K562 (cell line): ENCODE results near the gene CAPN2. TPM values are rescaled to one million over a fixed set of nuclear protein-coding genes. Genes with fewer than 3 reads are reported as not detected.

ENCODE experiments used
- CREM ChIP-seq: IDR thresholded peaks from 2 replicates; pipeline ENCODE4 v1.6.1; 2014; ENCODE audit warnings: antibody characterized with exemption, low read depth
- MAZ ChIP-seq, 2 experiments: fragments of 450-650 bp in 1 of 2; sonication (generic) in 1 of 2; formaldehyde crosslinking; IDR thresholded peaks in 1 of 2; conservative IDR thresholded peaks in 1 of 2; 2 replicates each; pipeline versions ENCODE4 v1.4.0 to v1.5.0; 2020; ENCODE audit warnings: mild to moderate bottlenecking in 1 of 2, missing genetic modification reagents in 1 of 2
- NCOA2 ChIP-seq, 2 experiments: fragments of 450-650 bp; IDR thresholded peaks; 2 replicates each; pipeline ENCODE4 v1.6.1; 2018; ENCODE audit warnings: mild to moderate bottlenecking in 2 of 2, moderate library complexity in 1 of 2; ENCODE audit not compliant: partially characterized antibody in 2 of 2
- NFRKB ChIP-seq: fragments of 450-650 bp; IDR thresholded peaks from 2 replicates; pipeline ENCODE4 v1.6.1; 2016; ENCODE audit warnings: low read depth
- RHOXF2B ChIP-seq: fragments of 250-450 bp; sonication (Bioruptor Pico); conservative IDR thresholded peaks from 2 replicates; pipeline ENCODE4 v1.5.1; 2021
- SAFB ChIP-seq: fragments of 200-400 bp; formaldehyde crosslinking; IDR thresholded peaks from 2 replicates; pipeline ENCODE4 v1.6.1; 2017; ENCODE audit warnings: low read depth, low read length, borderline replicate concordance
- ZNF263 ChIP-seq: sonication (generic); formaldehyde crosslinking; IDR thresholded peaks from 2 replicates; pipeline ENCODE4 v1.8.0; 2022; ENCODE audit warnings: mild to moderate bottlenecking, missing genetic modification reagents, borderline replicate concordance
- polyA plus RNA-seq, 8 experiments: library from polyadenylated mRNA; depleted of rRNA in 4 of 8; stranded (reverse) in 5 of 8; unstranded in 3 of 8; fragments of >200 nt; fragmentation: Nextera tagmentation in 2 of 8; fragmentation: Illumina TruSeq in 1 of 8; extraction: Ambion mirVana in 2 of 8; extraction: Trizol in 1 of 8; gene quantifications; 2 replicates each; pipeline versions ENCODE4 v1.2.1 to v1.2.3, GENCODE V29; 2011 to 2014; ENCODE audit warnings: inconsistent platforms in 1 of 8, missing spikeins in 1 of 8
- total RNA-seq, 7 experiments: library from RNA; depleted of rRNA in 6 of 7; stranded (reverse); fragments of >200 nt in 6 of 7; fragmentation: Illumina TruSeq in 2 of 7; extraction: Trizol in 2 of 7; gene quantifications; 2 replicates each; pipeline versions ENCODE4 v1.2.1 to v1.2.3, GENCODE V29; 2011 to 2021; ENCODE audit warnings: low replicate concordance in 1 of 7
- TF ChIP-seq, protein P1 (sequence below): IDR thresholded peaks from 2 replicates; pipeline ENCODE4 v1.6.1; 2011; ENCODE audit not compliant: insufficient read length; ENCODE audit errors: extremely low read depth
- TF ChIP-seq, protein P2 (sequence below): fragments of 450-650 bp; IDR thresholded peaks from 2 replicates; pipeline ENCODE4 v1.7.1; 2018; ENCODE audit warnings: mild to moderate bottlenecking, low read depth; ENCODE audit not compliant: partially characterized antibody
- TF ChIP-seq, protein P3 (sequence below): sonication (generic); formaldehyde crosslinking; IDR thresholded peaks from 2 replicates; pipeline ENCODE4 v1.8.1; 2023; ENCODE audit warnings: missing genetic modification reagents, mild to moderate bottlenecking, borderline replicate concordance
- TF ChIP-seq, protein P4 (sequence below): fragments of 200-800 bp; sonication (Bioruptor generic); IDR thresholded peaks from 2 replicates; pipeline ENCODE4 v1.6.1; 2017; ENCODE audit warnings: missing genetic modification characterization, missing compliant biosample characterization
- TF ChIP-seq, protein P5 (sequence below): sonication (generic); formaldehyde crosslinking; IDR thresholded peaks from 2 replicates; pipeline ENCODE4 v1.8.1; 2023; ENCODE audit warnings: mild to moderate bottlenecking, missing genetic modification reagents

The CAPN2 gene
- total and polyA plus RNA-seq, 9 of the 15 experiments (the other 6 are each of a cell fraction or from before 2014, with no cell fraction given), result 24.6 to 157 (median 101) TPM

DNA sequence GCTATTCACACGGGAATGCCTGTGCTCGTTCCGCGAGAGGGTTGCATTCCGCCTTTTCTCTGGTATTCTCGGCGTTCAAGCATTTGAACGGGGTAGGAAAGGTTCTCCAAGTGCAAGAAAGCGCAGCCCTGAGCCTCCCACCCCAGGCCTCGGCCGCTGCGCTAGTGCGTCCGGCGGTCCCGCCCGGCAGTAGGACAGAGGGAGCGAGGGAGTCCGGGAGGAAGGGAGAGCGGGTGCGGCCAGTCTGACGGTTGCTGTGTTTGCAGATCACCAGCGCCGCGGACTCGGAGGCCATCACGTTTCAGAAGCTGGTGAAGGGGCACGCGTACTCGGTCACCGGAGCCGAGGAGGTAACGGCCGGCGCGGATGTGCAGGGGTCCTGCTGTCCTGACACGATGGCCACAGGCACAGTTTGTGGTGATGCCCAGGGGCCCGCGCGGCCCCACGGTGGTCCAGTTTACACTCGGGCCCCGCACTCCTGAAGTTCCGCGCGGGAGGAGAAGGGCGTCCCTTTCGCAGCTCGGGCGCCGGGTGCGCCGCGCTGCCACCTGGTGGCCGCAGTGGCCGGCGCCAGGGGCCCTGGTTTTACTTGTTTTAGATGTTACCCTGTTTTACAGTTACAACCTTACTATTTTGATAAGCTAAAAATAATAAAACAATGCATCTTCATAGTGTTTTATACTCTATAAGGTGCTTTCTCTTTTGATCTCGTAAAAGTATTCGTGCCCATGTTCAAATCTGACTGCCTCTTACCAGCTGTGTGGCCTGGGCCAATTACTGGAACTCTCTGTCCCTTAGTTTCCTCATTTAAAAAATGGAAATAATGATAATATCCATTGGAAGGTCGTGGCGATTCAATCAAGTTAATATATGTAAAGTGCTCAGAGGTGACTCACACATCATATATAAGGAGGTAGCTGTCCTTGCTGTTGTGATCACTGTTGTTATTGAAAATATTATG is 36.7 kb downstream of the CAPN2 start (continued):
- TF ChIP-seq, protein P1, sequence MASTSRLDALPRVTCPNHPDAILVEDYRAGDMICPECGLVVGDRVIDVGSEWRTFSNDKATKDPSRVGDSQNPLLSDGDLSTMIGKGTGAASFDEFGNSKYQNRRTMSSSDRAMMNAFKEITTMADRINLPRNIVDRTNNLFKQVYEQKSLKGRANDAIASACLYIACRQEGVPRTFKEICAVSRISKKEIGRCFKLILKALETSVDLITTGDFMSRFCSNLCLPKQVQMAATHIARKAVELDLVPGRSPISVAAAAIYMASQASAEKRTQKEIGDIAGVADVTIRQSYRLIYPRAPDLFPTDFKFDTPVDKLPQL, result no peak
- no peak for TF ChIP-seq CREM
- TF ChIP-seq, protein P2, sequence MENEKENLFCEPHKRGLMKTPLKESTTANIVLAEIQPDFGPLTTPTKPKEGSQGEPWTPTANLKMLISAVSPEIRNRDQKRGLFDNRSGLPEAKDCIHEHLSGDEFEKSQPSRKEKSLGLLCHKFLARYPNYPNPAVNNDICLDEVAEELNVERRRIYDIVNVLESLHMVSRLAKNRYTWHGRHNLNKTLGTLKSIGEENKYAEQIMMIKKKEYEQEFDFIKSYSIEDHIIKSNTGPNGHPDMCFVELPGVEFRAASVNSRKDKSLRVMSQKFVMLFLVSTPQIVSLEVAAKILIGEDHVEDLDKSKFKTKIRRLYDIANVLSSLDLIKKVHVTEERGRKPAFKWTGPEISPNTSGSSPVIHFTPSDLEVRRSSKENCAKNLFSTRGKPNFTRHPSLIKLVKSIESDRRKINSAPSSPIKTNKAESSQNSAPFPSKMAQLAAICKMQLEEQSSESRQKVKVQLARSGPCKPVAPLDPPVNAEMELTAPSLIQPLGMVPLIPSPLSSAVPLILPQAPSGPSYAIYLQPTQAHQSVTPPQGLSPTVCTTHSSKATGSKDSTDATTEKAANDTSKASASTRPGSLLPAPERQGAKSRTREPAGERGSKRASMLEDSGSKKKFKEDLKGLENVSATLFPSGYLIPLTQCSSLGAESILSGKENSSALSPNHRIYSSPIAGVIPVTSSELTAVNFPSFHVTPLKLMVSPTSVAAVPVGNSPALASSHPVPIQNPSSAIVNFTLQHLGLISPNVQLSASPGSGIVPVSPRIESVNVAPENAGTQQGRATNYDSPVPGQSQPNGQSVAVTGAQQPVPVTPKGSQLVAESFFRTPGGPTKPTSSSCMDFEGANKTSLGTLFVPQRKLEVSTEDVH, result no peak
- no peak for TF ChIP-seq RHOXF2B (CRISPR knock-in tag)
- TF ChIP-seq, protein P3, sequence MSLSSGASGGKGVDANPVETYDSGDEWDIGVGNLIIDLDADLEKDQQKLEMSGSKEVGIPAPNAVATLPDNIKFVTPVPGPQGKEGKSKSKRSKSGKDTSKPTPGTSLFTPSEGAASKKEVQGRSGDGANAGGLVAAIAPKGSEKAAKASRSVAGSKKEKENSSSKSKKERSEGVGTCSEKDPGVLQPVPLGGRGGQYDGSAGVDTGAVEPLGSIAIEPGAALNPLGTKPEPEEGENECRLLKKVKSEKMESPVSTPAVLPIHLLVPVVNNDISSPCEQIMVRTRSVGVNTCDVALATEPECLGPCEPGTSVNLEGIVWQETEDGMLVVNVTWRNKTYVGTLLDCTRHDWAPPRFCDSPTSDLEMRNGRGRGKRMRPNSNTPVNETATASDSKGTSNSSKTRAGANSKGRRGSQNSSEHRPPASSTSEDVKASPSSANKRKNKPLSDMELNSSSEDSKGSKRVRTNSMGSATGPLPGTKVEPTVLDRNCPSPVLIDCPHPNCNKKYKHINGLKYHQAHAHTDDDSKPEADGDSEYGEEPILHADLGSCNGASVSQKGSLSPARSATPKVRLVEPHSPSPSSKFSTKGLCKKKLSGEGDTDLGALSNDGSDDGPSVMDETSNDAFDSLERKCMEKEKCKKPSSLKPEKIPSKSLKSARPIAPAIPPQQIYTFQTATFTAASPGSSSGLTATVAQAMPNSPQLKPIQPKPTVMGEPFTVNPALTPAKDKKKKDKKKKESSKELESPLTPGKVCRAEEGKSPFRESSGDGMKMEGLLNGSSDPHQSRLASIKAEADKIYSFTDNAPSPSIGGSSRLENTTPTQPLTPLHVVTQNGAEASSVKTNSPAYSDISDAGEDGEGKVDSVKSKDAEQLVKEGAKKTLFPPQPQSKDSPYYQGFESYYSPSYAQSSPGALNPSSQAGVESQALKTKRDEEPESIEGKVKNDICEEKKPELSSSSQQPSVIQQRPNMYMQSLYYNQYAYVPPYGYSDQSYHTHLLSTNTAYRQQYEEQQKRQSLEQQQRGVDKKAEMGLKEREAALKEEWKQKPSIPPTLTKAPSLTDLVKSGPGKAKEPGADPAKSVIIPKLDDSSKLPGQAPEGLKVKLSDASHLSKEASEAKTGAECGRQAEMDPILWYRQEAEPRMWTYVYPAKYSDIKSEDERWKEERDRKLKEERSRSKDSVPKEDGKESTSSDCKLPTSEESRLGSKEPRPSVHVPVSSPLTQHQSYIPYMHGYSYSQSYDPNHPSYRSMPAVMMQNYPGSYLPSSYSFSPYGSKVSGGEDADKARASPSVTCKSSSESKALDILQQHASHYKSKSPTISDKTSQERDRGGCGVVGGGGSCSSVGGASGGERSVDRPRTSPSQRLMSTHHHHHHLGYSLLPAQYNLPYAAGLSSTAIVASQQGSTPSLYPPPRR (CRISPR knock-in tag), result 0 out of 2 replicates have a peak, but pooled peaks have one; percentile 12
- TF ChIP-seq ZNF263, result no peak
- no peak for TF ChIP-seq NFRKB
- peak in 1 of 2 experiments; percentile 40; a peak in 3 of 4 replicates for TF ChIP-seq MAZ (CRISPR knock-in tag; conservative IDR thresholded peaks at IDR 0.05 in 1 of 2, IDR thresholded peaks at IDR 0.05 in 1 of 2)
- TF ChIP-seq NCOA2 (IDR thresholded peaks at IDR 0.05; ENCODE audit: partially characterized antibody in 2 of 2), result no peak
- TF ChIP-seq, protein P4, sequence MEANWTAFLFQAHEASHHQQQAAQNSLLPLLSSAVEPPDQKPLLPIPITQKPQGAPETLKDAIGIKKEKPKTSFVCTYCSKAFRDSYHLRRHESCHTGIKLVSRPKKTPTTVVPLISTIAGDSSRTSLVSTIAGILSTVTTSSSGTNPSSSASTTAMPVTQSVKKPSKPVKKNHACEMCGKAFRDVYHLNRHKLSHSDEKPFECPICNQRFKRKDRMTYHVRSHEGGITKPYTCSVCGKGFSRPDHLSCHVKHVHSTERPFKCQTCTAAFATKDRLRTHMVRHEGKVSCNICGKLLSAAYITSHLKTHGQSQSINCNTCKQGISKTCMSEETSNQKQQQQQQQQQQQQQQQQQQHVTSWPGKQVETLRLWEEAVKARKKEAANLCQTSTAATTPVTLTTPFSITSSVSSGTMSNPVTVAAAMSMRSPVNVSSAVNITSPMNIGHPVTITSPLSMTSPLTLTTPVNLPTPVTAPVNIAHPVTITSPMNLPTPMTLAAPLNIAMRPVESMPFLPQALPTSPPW (CRISPR knock-in tag), result no peak
- TF ChIP-seq, protein P5, sequence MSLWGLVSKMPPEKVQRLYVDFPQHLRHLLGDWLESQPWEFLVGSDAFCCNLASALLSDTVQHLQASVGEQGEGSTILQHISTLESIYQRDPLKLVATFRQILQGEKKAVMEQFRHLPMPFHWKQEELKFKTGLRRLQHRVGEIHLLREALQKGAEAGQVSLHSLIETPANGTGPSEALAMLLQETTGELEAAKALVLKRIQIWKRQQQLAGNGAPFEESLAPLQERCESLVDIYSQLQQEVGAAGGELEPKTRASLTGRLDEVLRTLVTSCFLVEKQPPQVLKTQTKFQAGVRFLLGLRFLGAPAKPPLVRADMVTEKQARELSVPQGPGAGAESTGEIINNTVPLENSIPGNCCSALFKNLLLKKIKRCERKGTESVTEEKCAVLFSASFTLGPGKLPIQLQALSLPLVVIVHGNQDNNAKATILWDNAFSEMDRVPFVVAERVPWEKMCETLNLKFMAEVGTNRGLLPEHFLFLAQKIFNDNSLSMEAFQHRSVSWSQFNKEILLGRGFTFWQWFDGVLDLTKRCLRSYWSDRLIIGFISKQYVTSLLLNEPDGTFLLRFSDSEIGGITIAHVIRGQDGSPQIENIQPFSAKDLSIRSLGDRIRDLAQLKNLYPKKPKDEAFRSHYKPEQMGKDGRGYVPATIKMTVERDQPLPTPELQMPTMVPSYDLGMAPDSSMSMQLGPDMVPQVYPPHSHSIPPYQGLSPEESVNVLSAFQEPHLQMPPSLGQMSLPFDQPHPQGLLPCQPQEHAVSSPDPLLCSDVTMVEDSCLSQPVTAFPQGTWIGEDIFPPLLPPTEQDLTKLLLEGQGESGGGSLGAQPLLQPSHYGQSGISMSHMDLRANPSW (CRISPR knock-in tag), result no peak
- no peak for TF ChIP-seq SAFB
